Pancreas (tissue), 10 donors: ENCODE results near the gene EPHB2. TPM values are rescaled to one million over a fixed set of nuclear protein-coding genes. Genes with fewer than 3 reads are reported as not detected.

ENCODE experiments used
- ATAC-seq, 4 donors: fragments of 200-7000 bp; cut with Tn5 transposase; one replicate each; pipeline versions ENCODE4 v1.8.0 to v1.9.1; 2020; ENCODE audit warnings: mild to moderate bottlenecking in 4 of 4, moderate library complexity in 4 of 4
- DNase-seq, 6 donors: peaks; one replicate each; pipeline ENCODE4 v3.0.0-alpha.2; 2020
- FAIRE-seq: peaks from 2 replicates; lab custom pipeline; 2012; peaks lifted over from hg19 to GRCh38; lab: Jason Lieb, UNC
- H3K27ac ChIP-seq, 4 donors: fragments of 200-600 bp; sonication (generic); 1 replicate in 3 of 4; 2 replicates in 1 of 4; pipeline versions ENCODE4 v1.5.0 to v1.8.0; 2020
- H3K27me3 ChIP-seq, 4 donors: fragments of 200-600 bp; one replicate each; pipeline ENCODE4 v1.8.0; 2021
- H3K36me3 ChIP-seq, 3 donors: fragments of 200-600 bp; sonication (generic) in 1 of 3; one replicate each; pipeline versions ENCODE4 v1.5.0 to v1.8.0; 2020 to 2021
- H3K4me1 ChIP-seq, 3 donors: fragments of 200-600 bp; one replicate each; pipeline ENCODE4 v1.8.0; 2021
- H3K4me3 ChIP-seq, 4 donors: fragments of 200-600 bp; sonication (generic) in 2 of 4; one replicate each; pipeline versions ENCODE4 v1.5.0 to v1.8.0; 2020 to 2021
- H3K9me3 ChIP-seq, 4 donors: fragments of 200-600 bp; one replicate each; pipeline ENCODE4 v1.8.0; 2021
- WGBS, 2 donors: extraction: QIAGEN DNeasy Blood & Tissue Kit; methylation state at CpG; one replicate each; pipeline ENCODE4 v1.1.7; 2013; 5-methylcytosine and 5-hydroxymethylcytosine counted together
- intact Hi-C, 3 donors: fragments of 100-400 bp; cut with DNase I; formaldehyde crosslinking; loops; one replicate each; pipeline versions ENCODE4 v1.11.1 to v1.14.2; 2022
- polyA plus RNA-seq, 2 donors: library from polyadenylated mRNA; stranded (reverse); fragments of 200-250 nt; gene quantifications; one replicate each; pipeline ENCODE4 v1.2.3, GENCODE V29; 2013
- total RNA-seq, 6 donors: library from RNA; stranded (reverse); fragmentation: NEBNext Ultra II Directional in 4 of 6; extraction: Animal tissue kit (Norgen Biotek cat#: 25700) in 4 of 6; gene quantifications; one replicate each; pipeline versions ENCODE4 v1.2.1 to v1.2.4, GENCODE V29; 2021 to 2023
- TF ChIP-seq, protein P1 (sequence below), 4 donors: fragments of 200-600 bp; sonication (generic) in 3 of 4; IDR thresholded peaks; one replicate each; pipeline versions ENCODE4 v1.5.0 to v1.8.0; 2021; ENCODE audit warnings: antibody characterized with exemption in 4 of 4
- donor health status: healthy with polysubstance abuse.
- donor health status: DM: no; HTN: no; CAD: no; lungs with moderate emphysema.
- donor health status: DM: no; HTN: no; CAD: no.
- donor health status: control.
- donor health status: control.
- donor health status: Bipolar disorder and iron deficiency.
- donor health status: DM: yes; HTN: yes; CAD: no.
- donor health status: DM: no; HTN: no; CAD: no.
- donor health status: DM: no; HTN: no; CAD: no.
- donor health status: DM: yes; HTN: yes; CAD: no.

The EPHB2 gene
- total and polyA plus RNA-seq, 8 donors: 1.3 to 10.0 (median 4.4) TPM

- H3K36me3 ChIP-seq: no peaks in the 10 kb centered on the region
These were observed 141.6 kb downstream of the EPHB2 start for GRCh38 chr1:22852144-22852655.

GRCh38 chr1:22853651-22854185 lies 143.1 kb downstream of the EPHB2 start:
- TF ChIP-seq, protein P1, sequence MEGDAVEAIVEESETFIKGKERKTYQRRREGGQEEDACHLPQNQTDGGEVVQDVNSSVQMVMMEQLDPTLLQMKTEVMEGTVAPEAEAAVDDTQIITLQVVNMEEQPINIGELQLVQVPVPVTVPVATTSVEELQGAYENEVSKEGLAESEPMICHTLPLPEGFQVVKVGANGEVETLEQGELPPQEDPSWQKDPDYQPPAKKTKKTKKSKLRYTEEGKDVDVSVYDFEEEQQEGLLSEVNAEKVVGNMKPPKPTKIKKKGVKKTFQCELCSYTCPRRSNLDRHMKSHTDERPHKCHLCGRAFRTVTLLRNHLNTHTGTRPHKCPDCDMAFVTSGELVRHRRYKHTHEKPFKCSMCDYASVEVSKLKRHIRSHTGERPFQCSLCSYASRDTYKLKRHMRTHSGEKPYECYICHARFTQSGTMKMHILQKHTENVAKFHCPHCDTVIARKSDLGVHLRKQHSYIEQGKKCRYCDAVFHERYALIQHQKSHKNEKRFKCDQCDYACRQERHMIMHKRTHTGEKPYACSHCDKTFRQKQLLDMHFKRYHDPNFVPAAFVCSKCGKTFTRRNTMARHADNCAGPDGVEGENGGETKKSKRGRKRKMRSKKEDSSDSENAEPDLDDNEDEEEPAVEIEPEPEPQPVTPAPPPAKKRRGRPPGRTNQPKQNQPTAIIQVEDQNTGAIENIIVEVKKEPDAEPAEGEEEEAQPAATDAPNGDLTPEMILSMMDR (IDR thresholded peaks at IDR 0.05): no peak
- intact Hi-C loops: no loop called here
- FAIRE-seq (no peak), ATAC-seq (no peak), DNase-seq (no peak)
- Histone ChIP-seq H3K4me3 (no peak overlapping the region), H3K4me1 (no peaks in the 10 kb centered on the region), H3K36me3 (no peaks in the 10 kb centered on the region), H3K9me3 (no peaks in the 10 kb centered on the region), H3K27me3 (no peaks in the 10 kb centered on the region), H3K27ac (no peak overlapping the region)
- WGBS, 2 donors: 83 to 91% methylated on average over 9 of the region's 9 CpGs

More at GRCh38 chr1:22852144-22852655, 141.6 kb downstream of the EPHB2 start:
- WGBS, 2 donors: 87 to 89% methylated on average over 5 to 6 of the region's 6 CpGs
- no peak for DNase-seq
- Histone ChIP-seq H3K9me3 (no peaks in the 10 kb centered on the region), H3K27me3 (no peaks in the 10 kb centered on the region), H3K4me1 (no peaks in the 10 kb centered on the region), H3K4me3 (no peak overlapping the region), H3K27ac (no peak overlapping the region)
- intact Hi-C loops: no loop called here
- FAIRE-seq: no peak
- TF ChIP-seq, protein P1 (IDR thresholded peaks at IDR 0.05): no peak
- no peak for ATAC-seq

GRCh38 chr1:22854688-22855565 lies 144.3 kb downstream of the EPHB2 start:
- Histone ChIP-seq H3K27ac (no peak overlapping the region), H3K9me3 (no peaks in the 10 kb centered on the region), H3K27me3 (no peaks in the 10 kb centered on the region), H3K36me3 (no peaks in the 10 kb centered on the region), H3K4me3 (no peak overlapping the region), H3K4me1 (no peaks in the 10 kb centered on the region)
- DNase-seq (no peak), FAIRE-seq (no peak), ATAC-seq (no peak)
- intact Hi-C loops: no loop called here
- TF ChIP-seq, protein P1 (IDR thresholded peaks at IDR 0.05): no peak
- WGBS, 2 donors: 79 to 85% methylated on average over 6 of the region's 6 CpGs

DNA sequence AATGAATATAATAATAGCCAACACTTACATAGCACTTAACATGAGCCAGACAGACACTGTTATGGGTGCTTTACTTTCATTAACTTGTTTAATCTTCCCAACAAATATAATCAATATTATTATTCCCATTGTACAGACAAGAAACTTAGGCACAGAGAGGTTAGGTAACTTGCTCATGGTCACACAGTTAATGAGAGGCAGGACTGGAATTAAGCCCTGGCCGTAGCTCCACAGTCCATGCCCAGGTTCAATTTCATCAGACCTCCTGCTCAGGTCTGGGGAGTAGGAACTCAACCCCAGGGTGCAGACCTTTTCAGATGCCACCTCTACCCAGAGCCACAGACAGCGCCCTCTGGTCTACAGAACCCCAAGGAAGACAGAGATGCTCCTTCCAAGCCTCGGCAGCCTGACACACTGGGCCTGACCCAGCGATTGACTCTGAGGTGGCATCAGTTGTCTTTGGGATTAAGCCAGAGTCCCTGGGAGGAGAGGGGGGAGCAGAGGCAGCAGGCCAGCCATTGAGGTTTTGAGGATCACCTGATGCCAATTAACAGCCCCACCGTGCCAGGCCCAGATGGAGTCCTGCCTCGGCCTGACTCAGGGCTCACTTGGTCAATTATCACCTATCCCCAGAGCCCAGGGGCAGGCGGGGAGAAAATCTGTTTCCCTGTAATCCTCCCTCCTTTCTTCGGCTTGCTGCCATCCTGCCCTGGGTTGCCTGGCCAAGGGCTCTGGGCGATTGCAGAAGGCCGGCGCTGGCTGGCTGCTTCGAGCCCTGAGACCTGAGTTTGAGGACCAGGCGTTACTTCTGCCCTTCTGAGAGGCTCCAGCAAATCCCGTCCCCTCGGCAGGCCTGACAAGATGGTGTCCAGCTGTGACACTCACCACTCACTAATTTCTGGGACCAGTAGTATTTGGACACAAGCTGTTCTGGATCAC lies 145.3 kb downstream of the EPHB2 start:
- H3K27ac ChIP-seq: no peak overlapping the region
- peak in 1 of 6 donors; percentile 14 for DNase-seq
- WGBS, 2 donors: 72% methylated on average over 15 of the region's 15 CpGs
- H3K4me1 ChIP-seq: no peaks in the 10 kb centered on the region
- no peak overlapping the region for H3K4me3 ChIP-seq
- H3K36me3 ChIP-seq: no peaks in the 10 kb centered on the region
- TF ChIP-seq, protein P1 (IDR thresholded peaks at IDR 0.05): no peak
- no peaks in the 10 kb centered on the region for H3K27me3 ChIP-seq
- peak in 1 of 4 donors; percentile 30 for ATAC-seq
- H3K9me3 ChIP-seq: no peaks in the 10 kb centered on the region
- intact Hi-C loops: no loop called here
- FAIRE-seq: no peak
